Caco-2 (cell line): Measurements from ENCODE around the gene BMPR1B. TPM values are rescaled to one million over a fixed set of nuclear protein-coding genes. Genes with fewer than 3 reads are reported as not detected.

Source experiments
- BruUV-seq: library from RNA; stranded (reverse); fragments of 400-500 nt; replicated peaks from 2 replicates; lab custom pipeline; 2021; lab: Mats Ljungman, UMichigan
- CTCF ChIA-PET: fragments of 300-600 bp; sonication (Branson Sonifier 250); formaldehyde crosslinking; loops from one replicate; lab custom pipeline; 2022; ENCODE audit warnings: antibody characterized with exemption; lab: Charles Lee
- POLR2A ChIA-PET: fragments of 300-600 bp; sonication (Branson Sonifier 250); formaldehyde crosslinking; loops from one replicate; lab custom pipeline; 2022; ENCODE audit warnings: antibody characterized with exemption; lab: Charles Lee
- DNase-seq, 2 experiments: peaks; one replicate each; pipeline versions ENCODE4 v3.0.0 to v3.0.0-alpha.2; 2020 to 2022
- H3K27me3 ChIP-seq: replicated peaks from 2 replicates; pipeline ENCODE4 v1.6.0; 2011; ENCODE audit warnings: low read length; ENCODE audit not compliant: control insufficient read depth, insufficient read depth
- H3K36me3 ChIP-seq: 2 replicates; pipeline ENCODE4 v1.5.1; 2011; ENCODE audit warnings: low read length; ENCODE audit not compliant: control insufficient read depth, insufficient read depth
- H3K4me1 ChIP-seq: fragments of 250-450 bp; sonication (Bioruptor Pico); 2 replicates; pipeline ENCODE4 v1.5.1; 2020; ENCODE audit warnings: mild to moderate bottlenecking
- H3K4me3 ChIP-seq: 2 replicates; pipeline ENCODE4 v1.5.1; 2011; ENCODE audit warnings: low read depth, mild to moderate bottlenecking, control low read depth, low read length
- H3K9me3 ChIP-seq: fragments of 250-450 bp; sonication (Bioruptor Pico); 2 replicates; pipeline ENCODE4 v1.5.1; 2020; ENCODE audit warnings: mild to moderate bottlenecking, moderate library complexity
- H3K27ac Mint-ChIP-seq: one replicate; pipeline ENCODE4 v1.8.0; 2022; ENCODE audit warnings: mixed read lengths; ENCODE audit not compliant: unreplicated experiment
- H3K27me3 Mint-ChIP-seq: one replicate; pipeline ENCODE4 v1.8.0; 2022; ENCODE audit warnings: mixed read lengths; ENCODE audit not compliant: insufficient read depth, unreplicated experiment
- H3K36me3 Mint-ChIP-seq: one replicate; pipeline ENCODE4 v1.8.0; 2022; ENCODE audit warnings: mild to moderate bottlenecking, mixed read lengths; ENCODE audit not compliant: insufficient read depth, unreplicated experiment
- H3K4me1 Mint-ChIP-seq: one replicate; pipeline ENCODE4 v1.8.0; 2022; ENCODE audit warnings: low read depth, mixed read lengths; ENCODE audit not compliant: unreplicated experiment
- H3K4me3 Mint-ChIP-seq: one replicate; pipeline ENCODE4 v1.8.0; 2022; ENCODE audit warnings: mild to moderate bottlenecking, moderate library complexity, mixed read lengths; ENCODE audit not compliant: unreplicated experiment
- H3K9me3 Mint-ChIP-seq: one replicate; pipeline ENCODE4 v1.8.0; 2022; ENCODE audit warnings: mixed read lengths; ENCODE audit not compliant: unreplicated experiment
- CTCF ChIP-seq, 2 experiments: fragments of 200-600 bp in 1 of 2; IDR thresholded peaks; 1 replicate in 1 of 2; 2 replicates in 1 of 2; pipeline versions ENCODE4 v1.5.1 to v1.8.0; 2011 to 2022; ENCODE audit warnings: antibody characterized with exemption in 1 of 2, control low read depth in 1 of 2, inconsistent platforms in 1 of 2, low read depth in 1 of 2, low read length in 1 of 2, mild to moderate bottlenecking in 1 of 2, moderate library complexity in 1 of 2; ENCODE audit not compliant: insufficient read depth in 1 of 2, severe bottlenecking in 1 of 2, unreplicated experiment in 1 of 2
- intact Hi-C: fragments of 100-400 bp; cut with micrococcal nuclease; formaldehyde crosslinking; loops from one replicate; pipeline ENCODE4 v1.10.0; 2022; ENCODE audit not compliant: unreplicated experiment
- total RNA-seq: library from RNA; stranded (reverse); gene quantifications from 2 replicates; pipeline ENCODE4 v1.2.3, GENCODE V29; 2022

Gene BMPR1B
- total RNA-seq, 1 experiment from 2014 or later: 8.7 TPM

DNA sequence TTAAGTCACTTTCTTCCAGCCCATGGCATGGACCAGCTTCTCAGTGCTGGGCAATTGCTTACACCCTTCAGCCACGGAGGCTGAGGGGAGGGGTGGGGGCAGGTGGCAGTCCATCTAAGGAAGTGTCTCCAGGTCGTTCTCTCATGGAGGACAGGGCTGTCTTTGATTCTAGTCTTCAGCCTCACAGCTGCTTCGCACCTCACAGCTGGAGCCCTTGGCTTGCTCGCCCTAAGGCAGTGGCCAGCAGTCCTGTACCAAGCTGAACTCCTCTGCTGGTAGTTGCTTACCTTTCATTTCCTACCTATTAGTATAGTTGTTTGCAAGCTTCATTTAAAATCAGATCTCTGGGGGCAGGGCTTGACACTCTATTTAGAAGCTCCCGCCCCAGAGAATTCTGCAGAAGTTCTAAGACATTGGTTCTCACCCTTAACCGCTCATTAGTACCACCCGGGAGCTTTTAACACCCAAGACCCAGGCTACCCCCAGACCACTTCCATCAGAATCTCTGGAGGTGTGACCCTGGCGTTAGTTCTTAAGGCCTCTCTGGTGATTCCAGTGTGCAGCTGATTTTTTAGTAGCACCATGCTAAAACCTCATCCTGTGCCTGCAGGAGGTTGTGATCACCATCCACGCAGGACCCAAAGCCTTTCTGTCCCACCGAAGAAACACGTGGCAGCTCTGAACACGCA lies 404.2 kb downstream of the BMPR1B start:
- no peaks in the 10 kb centered on the region for H3K9me3 Mint-ChIP-seq
- intact Hi-C loops: loop anchor here (10.0 kb wide), 2 partner anchors 473 to 673 kb away; no protein-coding TSS in a partner anchor
- Histone ChIP-seq H3K9me3 (no peaks in the 10 kb centered on the region), H3K4me3 (no peak overlapping the region), H3K36me3 (no peaks in the 10 kb centered on the region), H3K27me3 (no peaks in the 10 kb centered on the region), H3K4me1 (no peaks in the 10 kb centered on the region)
- ChIA-PET POLR2A (no interaction called here), CTCF (interaction anchor here (0.6 kb wide), 1 partner anchor 136 kb away, joined by 3 read pairs; no protein-coding TSS in a partner anchor)
- H3K4me1 Mint-ChIP-seq: no peaks in the 10 kb centered on the region
- no peak overlapping the region for H3K4me3 Mint-ChIP-seq
- no TSS peak for BruUV-seq
- H3K27ac Mint-ChIP-seq: no peak overlapping the region
- no peaks in the 10 kb centered on the region for H3K36me3 Mint-ChIP-seq
- no peaks in the 10 kb centered on the region for H3K27me3 Mint-ChIP-seq
- DNase-seq: no peak
- no peak for TF ChIP-seq CTCF (IDR thresholded peaks at IDR 0.05; ENCODE audit: insufficient read depth in 1 of 2, low read depth in 1 of 2, low read length in 1 of 2, severe bottlenecking in 1 of 2, unreplicated experiment in 1 of 2)

DNA sequence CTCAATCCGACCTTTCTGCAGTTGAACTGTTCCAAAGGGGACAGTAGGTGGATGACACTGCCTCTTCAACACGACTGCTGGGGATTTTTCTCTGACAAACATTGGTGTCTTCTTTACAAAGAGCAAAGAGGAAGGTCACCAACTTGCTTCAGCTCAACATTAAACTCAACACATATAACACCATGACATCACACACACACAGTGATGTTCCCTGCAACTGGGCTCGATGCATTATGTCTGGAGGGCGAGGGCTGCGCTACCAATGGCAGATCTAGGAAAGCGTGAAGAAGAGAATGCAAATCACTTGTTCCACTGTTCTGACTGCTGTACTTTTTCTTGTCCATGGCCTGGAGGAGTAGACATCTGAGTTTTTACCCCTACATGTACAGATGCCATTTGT lies 405.1 kb downstream of the BMPR1B start:
- no peak for DNase-seq
- Histone ChIP-seq H3K27me3 (no peaks in the 10 kb centered on the region), H3K4me1 (no peaks in the 10 kb centered on the region), H3K36me3 (no peaks in the 10 kb centered on the region), H3K9me3 (no peaks in the 10 kb centered on the region), H3K4me3 (no peak overlapping the region)
- Mint-ChIP-seq H3K4me3 (no peak overlapping the region), H3K9me3 (no peaks in the 10 kb centered on the region), H3K4me1 (no peaks in the 10 kb centered on the region), H3K27ac (no peak overlapping the region), H3K27me3 (no peaks in the 10 kb centered on the region), H3K36me3 (no peaks in the 10 kb centered on the region)
- ChIA-PET POLR2A (no interaction called here), CTCF (no interaction called here)
- intact Hi-C loops: loop anchor here (10.0 kb wide), 2 partner anchors 472 to 672 kb away; no protein-coding TSS in a partner anchor
- TF ChIP-seq CTCF (IDR thresholded peaks at IDR 0.05; ENCODE audit: insufficient read depth in 1 of 2, low read depth in 1 of 2, low read length in 1 of 2, severe bottlenecking in 1 of 2, unreplicated experiment in 1 of 2): no peak
- no TSS peak for BruUV-seq

DNA sequence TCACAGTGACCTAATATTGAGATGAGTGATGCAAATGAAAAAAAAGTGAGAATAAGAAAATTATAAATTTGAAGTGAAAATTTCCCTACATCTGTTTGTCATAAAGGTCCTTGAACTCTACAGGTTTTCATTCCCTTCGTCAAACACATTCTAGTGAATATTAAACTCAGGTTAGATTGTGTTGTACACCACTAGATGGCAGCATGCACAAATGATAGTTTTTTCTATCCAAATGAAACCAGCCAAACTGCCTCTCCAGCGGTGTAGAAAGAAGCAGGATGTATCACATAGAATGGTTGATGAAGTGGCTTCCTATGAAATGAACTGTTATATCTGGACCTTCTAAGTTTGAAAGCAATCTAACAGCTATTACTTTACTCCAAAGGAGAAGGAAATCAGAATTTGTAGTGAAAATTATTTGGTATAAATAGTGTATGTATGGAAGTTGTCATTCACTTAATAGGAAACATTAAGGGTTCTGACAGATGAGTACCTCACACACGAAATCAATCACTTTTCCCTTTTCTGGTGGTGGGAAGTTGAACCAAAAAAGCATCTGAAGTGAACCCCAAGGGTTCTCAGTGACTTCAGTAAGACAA lies 408.3 kb downstream of the BMPR1B start:
- Histone ChIP-seq H3K27me3 (no peaks in the 10 kb centered on the region), H3K4me3 (no peak overlapping the region), H3K9me3 (no peaks in the 10 kb centered on the region), H3K4me1 (no peaks in the 10 kb centered on the region), H3K36me3 (no peaks in the 10 kb centered on the region)
- intact Hi-C loops: loop anchor here (1.0 to 10.0 kb wide), 10 partner anchors 39 to 1187 kb away; no protein-coding TSS in a partner anchor
- H3K27me3 Mint-ChIP-seq: no peaks in the 10 kb centered on the region
- ChIA-PET CTCF (no interaction called here), POLR2A (no interaction called here)
- no peaks in the 10 kb centered on the region for H3K36me3 Mint-ChIP-seq
- H3K9me3 Mint-ChIP-seq: no peaks in the 10 kb centered on the region
- peak; percentile 32 to 67 for TF ChIP-seq CTCF (IDR thresholded peaks at IDR 0.05; ENCODE audit: insufficient read depth in 1 of 2, low read depth in 1 of 2, low read length in 1 of 2, severe bottlenecking in 1 of 2, unreplicated experiment in 1 of 2)
- no peak overlapping the region for H3K4me3 Mint-ChIP-seq
- no peak overlapping the region for H3K27ac Mint-ChIP-seq
- no TSS peak for BruUV-seq
- DNase-seq: peak in 1 of 2 experiments; percentile 61
- H3K4me1 Mint-ChIP-seq: no peaks in the 10 kb centered on the region
